CD1c-positive myeloid dendritic cell (primary cell): ENCODE data around the gene SOD1.

ENCODE experiments used
- DNase-seq: peaks from one replicate; pipeline ENCODE4 v3.0.0-alpha.2; 2016; ENCODE audit errors: extremely low spot score

Gene SOD1

GRCh38 chr21:31682620-31683019 lies 23.1 kb downstream of the SOD1 start:
- DNase-seq, result no peak

DNA sequence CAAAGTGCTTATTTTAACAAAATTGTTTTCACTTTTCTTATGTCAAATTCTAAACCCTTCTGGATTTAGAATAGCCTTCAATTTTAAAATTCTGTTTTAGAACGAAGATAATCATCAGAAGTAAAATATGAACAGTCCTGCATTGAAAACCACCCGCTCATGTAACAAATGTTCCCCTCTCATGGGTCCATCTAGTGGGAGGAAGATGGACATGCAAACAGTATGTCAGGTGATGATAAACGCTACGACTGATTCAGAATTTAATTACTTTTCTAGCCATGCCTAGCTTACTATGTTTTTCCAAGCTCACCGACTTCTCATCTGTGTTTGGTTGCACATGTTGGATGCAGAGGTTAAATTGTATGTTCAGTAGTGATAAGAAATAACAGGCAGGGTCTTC lies 23.5 kb downstream of the SOD1 start:
- DNase-seq, result no peak

- no peak for DNase-seq
Measured at GRCh38 chr21:31684918-31685317, 25.4 kb downstream of the SOD1 start.

- DNase-seq, result no peak
Measured at GRCh38 chr21:31686272-31686915, 26.9 kb downstream of the SOD1 start.

DNA sequence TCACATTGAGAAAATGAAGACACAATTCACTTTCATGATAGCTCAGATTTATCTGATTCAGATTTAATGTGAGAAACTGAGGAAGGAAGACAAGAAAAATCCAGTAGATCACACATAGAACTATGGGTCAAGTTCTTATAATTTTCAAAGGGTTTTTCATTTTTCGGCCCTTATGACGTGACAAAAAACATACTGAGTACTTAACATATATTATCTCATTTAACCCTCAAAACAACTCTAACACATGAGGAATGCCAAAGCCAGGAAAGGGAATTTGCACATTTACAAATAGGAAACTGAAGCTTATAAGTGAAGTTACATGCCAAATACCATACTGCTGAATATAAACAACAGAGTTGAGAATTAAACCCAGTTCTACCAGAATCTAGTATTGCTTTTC lies 27.6 kb downstream of the SOD1 start:
- DNase-seq, result no peak

GRCh38 chr21:31688603-31689368 lies 29.3 kb downstream of the SOD1 start:
- no peak for DNase-seq

- DNase-seq, result no peak
Measured at GRCh38 chr21:31693222-31693621, 33.7 kb downstream of the SOD1 start.

DNA sequence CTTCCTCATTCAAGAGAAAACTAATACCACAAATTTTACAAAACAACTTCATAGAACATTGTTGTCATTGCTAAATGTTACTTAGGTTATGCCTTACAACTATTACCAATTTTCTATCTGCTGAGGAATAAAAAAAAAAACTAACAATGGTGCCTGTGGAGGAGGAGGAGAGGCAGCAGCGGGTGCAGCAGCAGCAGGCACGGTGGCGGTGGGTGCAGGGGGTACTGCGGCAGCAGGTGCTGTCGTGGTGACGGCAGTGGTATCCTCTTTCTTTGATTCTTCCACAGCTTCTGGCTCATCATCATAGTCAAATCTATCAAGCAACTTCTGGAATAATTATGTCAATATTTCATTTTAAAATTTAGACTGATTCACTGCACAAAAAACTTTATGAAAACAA lies 36.9 kb downstream of the SOD1 start:
- no peak for DNase-seq

DNA sequence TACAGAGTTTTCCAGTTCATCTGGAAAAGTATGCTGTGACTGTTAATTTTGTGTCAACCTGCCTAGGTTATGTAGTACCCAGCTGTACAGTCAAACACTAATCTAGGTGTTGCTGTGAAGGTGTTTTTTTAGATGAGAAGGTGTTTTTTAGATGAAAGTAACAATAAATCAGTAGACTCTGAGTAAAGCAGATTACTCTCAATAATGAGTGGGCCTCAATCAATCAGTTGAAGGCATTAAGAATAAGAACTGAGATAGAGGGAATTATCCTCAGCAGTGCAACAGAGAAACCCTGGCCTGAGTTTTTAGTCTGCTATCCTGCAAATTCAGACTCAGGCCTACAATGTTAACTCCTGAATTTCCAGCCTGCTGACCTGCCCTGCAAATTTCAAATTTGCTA lies 39.0 kb downstream of the SOD1 start:
- no peak for DNase-seq

DNA sequence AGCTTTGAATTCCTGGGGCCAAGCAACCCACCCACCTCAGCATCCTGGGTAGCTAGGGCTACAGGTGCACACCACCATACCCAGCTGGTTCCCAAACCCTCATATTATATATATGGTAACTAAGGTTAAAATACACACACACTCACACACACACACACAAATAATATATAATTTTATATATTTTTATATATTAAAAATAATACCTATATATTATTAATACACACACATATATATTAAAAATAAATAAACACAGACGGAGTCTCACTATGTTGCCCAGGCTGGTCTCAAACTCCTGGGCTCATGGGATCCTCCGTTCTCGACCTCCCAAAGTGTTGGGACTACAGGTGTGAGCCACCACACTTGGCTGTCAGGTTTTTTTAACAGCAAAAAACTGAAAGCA lies 40.5 kb downstream of the SOD1 start:
- DNase-seq, result no peak

- no peak for DNase-seq
Measured at GRCh38 chr21:31706562-31706961, 47.1 kb downstream of the SOD1 start.

GRCh38 chr21:31707499-31707898 lies 48.0 kb downstream of the SOD1 start:
- DNase-seq, result no peak

- no peak for DNase-seq
Measured at GRCh38 chr21:31708541-31708940, 49.0 kb downstream of the SOD1 start.

DNA sequence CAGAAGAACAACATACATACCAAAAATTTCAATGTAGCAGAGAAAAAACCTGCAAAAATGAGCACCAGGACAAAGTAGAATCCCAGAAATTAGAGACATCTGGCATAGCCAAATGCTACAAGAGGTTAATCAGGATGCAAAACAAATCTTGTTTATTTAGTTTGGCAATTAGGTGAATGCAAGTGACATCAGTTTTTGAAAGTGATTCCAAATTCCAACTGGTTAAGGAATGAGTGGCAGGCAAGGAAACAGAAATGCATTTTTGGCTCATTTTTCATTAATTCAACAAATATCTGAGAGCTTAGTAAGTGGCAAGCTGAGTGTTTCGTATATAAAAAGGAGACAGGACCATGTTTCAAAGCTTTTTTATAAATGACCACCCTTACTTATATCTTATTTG lies 51.1 kb downstream of the SOD1 start:
- DNase-seq, result no peak

DNA sequence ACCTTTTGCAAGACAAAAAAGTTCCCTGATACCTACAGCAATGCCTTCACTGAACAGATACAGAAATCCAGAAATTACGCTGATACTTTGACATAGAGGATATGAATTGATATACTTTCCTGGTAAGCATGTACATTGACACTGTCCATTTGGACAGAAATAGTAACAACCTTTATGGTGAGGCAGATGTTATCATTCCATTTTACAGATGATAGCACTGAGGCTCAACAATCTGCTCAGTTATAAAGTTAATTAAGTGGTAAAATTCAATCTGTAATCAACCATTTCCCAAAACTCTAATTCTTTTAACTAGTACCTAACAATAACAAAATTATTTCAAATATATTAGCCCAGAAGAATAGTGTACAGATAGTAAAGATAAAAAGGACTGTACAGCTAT lies 51.8 kb downstream of the SOD1 start:
- no peak for DNase-seq

GRCh38 chr21:31711745-31712285 lies 52.3 kb downstream of the SOD1 start:
- DNase-seq, result no peak

DNA sequence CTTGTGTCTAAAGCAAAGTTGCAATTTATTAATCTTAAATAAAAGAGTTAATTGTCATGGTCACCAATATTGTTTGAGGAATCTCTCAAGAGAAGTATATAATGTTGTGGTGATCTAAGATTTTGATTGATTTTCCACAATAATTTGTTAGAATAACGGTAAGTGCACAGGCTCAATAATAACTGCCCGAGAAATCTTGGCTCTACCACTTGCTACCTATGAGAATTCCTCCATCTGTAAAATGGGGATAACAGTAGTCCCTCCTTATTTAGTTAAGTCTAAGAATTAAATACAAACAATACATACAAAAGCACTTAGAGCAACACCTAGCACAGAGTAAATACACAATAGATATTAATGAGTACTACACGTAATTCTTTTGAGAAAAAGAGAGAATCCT lies 53.6 kb downstream of the SOD1 start:
- no peak for DNase-seq

DNA sequence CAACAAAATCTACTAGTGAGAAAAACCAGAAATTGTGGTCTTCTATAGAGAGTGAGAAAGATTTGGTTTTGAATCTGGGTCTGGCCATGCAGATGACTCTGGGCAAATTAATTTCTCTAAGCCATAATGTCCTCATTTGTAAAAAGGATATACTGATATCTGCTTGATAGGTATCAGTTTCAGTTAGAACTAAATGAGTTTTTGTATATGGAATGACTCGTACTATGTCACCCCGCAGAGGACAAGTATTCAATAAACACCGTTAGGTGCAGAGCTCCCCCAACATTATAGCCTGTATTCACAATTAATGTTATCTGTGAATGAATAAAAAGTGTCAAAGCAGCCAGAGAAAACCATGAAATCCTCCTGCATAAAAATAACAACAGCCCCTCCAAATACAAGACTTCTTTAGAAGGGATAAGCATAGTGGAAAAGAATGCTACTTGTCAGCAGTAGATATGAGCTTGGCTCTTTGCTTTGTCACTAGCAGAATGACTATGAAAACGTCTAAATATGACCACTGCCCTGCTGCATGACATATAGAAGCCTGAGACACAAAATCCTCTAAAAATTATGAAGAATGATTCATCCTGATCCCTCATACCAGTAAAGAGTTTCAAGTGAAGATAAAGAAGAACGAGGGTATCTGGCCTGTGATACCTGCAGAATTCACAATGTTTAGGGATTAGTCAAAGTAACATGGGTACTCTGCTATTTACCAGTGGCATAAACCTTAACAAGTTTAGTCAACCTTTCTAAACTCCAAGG lies 54.7 kb downstream of the SOD1 start:
- no peak for DNase-seq

GRCh38 chr21:31714741-31715365 lies 55.4 kb downstream of the SOD1 start:
- DNase-seq, result no peak

- DNase-seq, result no peak
Measured at GRCh38 chr21:31716106-31716505, 56.6 kb downstream of the SOD1 start.
